ENCODE data around the gene ZNF318.

ZNF318 gene

GRCh38 chr6:43294536-43294935 lies 74.9 kb downstream of the ZNF318 start:
- DNase-seq (ENCODE audit: extremely low read depth, low read depth), result no peak
- no peak for TF ChIP-seq CTCF (IDR thresholded peaks at IDR 0.05; ENCODE audit: low read depth, low read length, missing control alignments)
- H3K4me3 ChIP-seq (replicated peaks; ENCODE audit: low read depth, low read length), result no peak overlapping the region

GRCh38 chr6:43293698-43294097 lies 75.7 kb downstream of the ZNF318 start:
- no peak for DNase-seq (ENCODE audit: extremely low read depth, low read depth)
- no peak for TF ChIP-seq CTCF (IDR thresholded peaks at IDR 0.05; ENCODE audit: low read depth, low read length, missing control alignments)
- H3K4me3 ChIP-seq (replicated peaks; ENCODE audit: low read depth, low read length), result no peak overlapping the region

- H3K4me3 ChIP-seq (replicated peaks; ENCODE audit: low read depth, low read length), result no peak overlapping the region
- DNase-seq (ENCODE audit: extremely low read depth, low read depth), result no peak
- no peak for TF ChIP-seq CTCF (IDR thresholded peaks at IDR 0.05; ENCODE audit: low read depth, low read length, missing control alignments)
Observed at GRCh38 chr6:43292763-43293318, 76.6 kb downstream of the ZNF318 start.

GRCh38 chr6:43292341-43292740 lies 77.1 kb downstream of the ZNF318 start:
- no peak for TF ChIP-seq CTCF (IDR thresholded peaks at IDR 0.05; ENCODE audit: low read depth, low read length, missing control alignments)
- no peak overlapping the region for H3K4me3 ChIP-seq (replicated peaks; ENCODE audit: low read depth, low read length)
- DNase-seq (ENCODE audit: extremely low read depth, low read depth), result no peak

GRCh38 chr6:43291708-43292107 lies 77.7 kb downstream of the ZNF318 start:
- DNase-seq (ENCODE audit: extremely low read depth, low read depth), result no peak
- H3K4me3 ChIP-seq (replicated peaks; ENCODE audit: low read depth, low read length), result no peak overlapping the region
- TF ChIP-seq CTCF (IDR thresholded peaks at IDR 0.05; ENCODE audit: low read depth, low read length, missing control alignments), result no peak

GRCh38 chr6:43290905-43291355 lies 78.5 kb downstream of the ZNF318 start:
- DNase-seq (ENCODE audit: extremely low read depth, low read depth), result no peak
- TF ChIP-seq CTCF (IDR thresholded peaks at IDR 0.05; ENCODE audit: low read depth, low read length, missing control alignments), result no peak
- H3K4me3 ChIP-seq (replicated peaks; ENCODE audit: low read depth, low read length), result no peak overlapping the region

- H3K4me3 ChIP-seq (replicated peaks; ENCODE audit: low read depth, low read length), result no peak overlapping the region
- DNase-seq (ENCODE audit: extremely low read depth, low read depth), result no peak
- no peak for TF ChIP-seq CTCF (IDR thresholded peaks at IDR 0.05; ENCODE audit: low read depth, low read length, missing control alignments)
Observed at GRCh38 chr6:43290339-43290904, 79.0 kb downstream of the ZNF318 start.
